Measurements from ENCODE around the gene PHF20.
"Not testable (repeated sequence)": the region's sequence is repeated elsewhere in the genome, so short reads cannot be mapped to it uniquely, and the experiment has no call there.

DNA sequence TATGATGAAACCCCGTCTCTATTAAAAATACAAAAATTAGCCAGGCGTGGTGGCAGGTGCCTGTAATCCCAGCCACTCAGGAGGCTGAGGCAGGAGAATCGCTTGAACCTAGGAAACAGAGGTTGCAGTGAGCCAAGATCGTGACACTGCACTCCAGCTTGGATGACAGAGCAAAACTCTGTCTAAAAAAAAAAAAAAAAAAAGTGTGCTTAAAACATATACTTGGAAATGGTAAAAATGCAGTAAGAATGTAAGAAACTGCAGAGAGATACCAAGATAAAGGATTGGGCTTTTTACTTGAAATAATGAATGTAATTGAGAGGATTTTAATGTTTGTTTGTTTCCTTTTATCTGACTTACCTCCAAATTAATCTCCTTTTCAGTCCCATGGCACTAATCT, 129.4 kb downstream of the PHF20 start:
- TF ChIP-seq, protein P1, sequence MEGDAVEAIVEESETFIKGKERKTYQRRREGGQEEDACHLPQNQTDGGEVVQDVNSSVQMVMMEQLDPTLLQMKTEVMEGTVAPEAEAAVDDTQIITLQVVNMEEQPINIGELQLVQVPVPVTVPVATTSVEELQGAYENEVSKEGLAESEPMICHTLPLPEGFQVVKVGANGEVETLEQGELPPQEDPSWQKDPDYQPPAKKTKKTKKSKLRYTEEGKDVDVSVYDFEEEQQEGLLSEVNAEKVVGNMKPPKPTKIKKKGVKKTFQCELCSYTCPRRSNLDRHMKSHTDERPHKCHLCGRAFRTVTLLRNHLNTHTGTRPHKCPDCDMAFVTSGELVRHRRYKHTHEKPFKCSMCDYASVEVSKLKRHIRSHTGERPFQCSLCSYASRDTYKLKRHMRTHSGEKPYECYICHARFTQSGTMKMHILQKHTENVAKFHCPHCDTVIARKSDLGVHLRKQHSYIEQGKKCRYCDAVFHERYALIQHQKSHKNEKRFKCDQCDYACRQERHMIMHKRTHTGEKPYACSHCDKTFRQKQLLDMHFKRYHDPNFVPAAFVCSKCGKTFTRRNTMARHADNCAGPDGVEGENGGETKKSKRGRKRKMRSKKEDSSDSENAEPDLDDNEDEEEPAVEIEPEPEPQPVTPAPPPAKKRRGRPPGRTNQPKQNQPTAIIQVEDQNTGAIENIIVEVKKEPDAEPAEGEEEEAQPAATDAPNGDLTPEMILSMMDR (IDR thresholded peaks at IDR 0.05) = not testable (repeated sequence)
- not testable (repeated sequence) for TF ChIP-seq POLR2A, POLR2AphosphoS5 (IDR thresholded peaks at IDR 0.05)

Measured in breast epithelium (tissue), 3 donors.